ENCODE data around the gene TADA2B.

The TADA2B gene

GRCh38 chr4:7019367-7019766, 23.8 kb upstream of the TADA2B start:
- DNase-seq, result no peak

GRCh38 chr4:7020290-7020689, 22.9 kb upstream of the TADA2B start:
- DNase-seq, result no peak

GRCh38 chr4:7020856-7021255, 22.3 kb upstream of the TADA2B start:
- DNase-seq, result no peak

GRCh38 chr4:7021355-7021754, 21.8 kb upstream of the TADA2B start:
- DNase-seq, result no peak

GRCh38 chr4:7021930-7022664, 21.1 kb upstream of the TADA2B start:
- DNase-seq, result no peak

- DNase-seq, result no peak
Measured at GRCh38 chr4:7023486-7023885, 19.7 kb upstream of the TADA2B start.

- DNase-seq, result no peak
Measured at GRCh38 chr4:7023901-7024300, 19.3 kb upstream of the TADA2B start.

- no peak for DNase-seq
Measured at GRCh38 chr4:7024336-7024890, 18.8 kb upstream of the TADA2B start.

- no peak for DNase-seq
Measured at GRCh38 chr4:7025040-7025602, 18.1 kb upstream of the TADA2B start.

GRCh38 chr4:7026107-7026506, 17.1 kb upstream of the TADA2B start:
- DNase-seq, result no peak

- no peak for DNase-seq
Measured at GRCh38 chr4:7027284-7027683, 15.9 kb upstream of the TADA2B start.

- DNase-seq, result no peak
Measured at GRCh38 chr4:7027913-7028312, 15.3 kb upstream of the TADA2B start.

GRCh38 chr4:7029212-7029611, 14.0 kb upstream of the TADA2B start:
- no peak for DNase-seq

- DNase-seq, result no peak
Measured at GRCh38 chr4:7029921-7030320, 13.3 kb upstream of the TADA2B start.

GRCh38 chr4:7030856-7031255, 12.3 kb upstream of the TADA2B start:
- no peak for DNase-seq

- DNase-seq, result no peak
Measured at GRCh38 chr4:7031558-7032449, 11.4 kb upstream of the TADA2B start.

GRCh38 chr4:7032596-7032995, 10.6 kb upstream of the TADA2B start:
- DNase-seq, result no peak

GRCh38 chr4:7034262-7035081, 8.7 kb upstream of the TADA2B start:
- DNase-seq, result no peak

GRCh38 chr4:7037425-7037824, 5.7 kb upstream of the TADA2B start:
- no peak for DNase-seq

- DNase-seq, result no peak
Measured at GRCh38 chr4:7040765-7041164, 2.4 kb upstream of the TADA2B start.

GRCh38 chr4:7041246-7041645, 1.9 kb upstream of the TADA2B start:
- no peak for DNase-seq

- no peak for DNase-seq
Measured at GRCh38 chr4:7041801-7042502, 1.2 kb upstream of the TADA2B start.
